Heart right ventricle (tissue), 16 donors: ENCODE data around the gene DNAH10. TPM values are rescaled to one million over a fixed set of nuclear protein-coding genes. Genes with fewer than 3 reads are reported as not detected.

Experiments used
- ATAC-seq, 8 donors: fragments of 200-7000 bp; cut with Tn5 transposase; one replicate each; pipeline ENCODE4 v1.9.1; 2020; ENCODE audit warnings: mild to moderate bottlenecking in 8 of 8, moderate library complexity in 8 of 8, moderate number of reproducible peaks in 1 of 8
- DNase-seq, 2 donors: peaks; one replicate each; pipeline ENCODE4 v3.0.0-alpha.2; 2020
- H3K27ac ChIP-seq, 10 donors: fragments of 200-600 bp; sonication (generic) in 2 of 10; one replicate each; pipeline versions ENCODE4 v1.5.0 to v1.8.0; 2020 to 2022; ENCODE audit warnings: mild to moderate bottlenecking in 3 of 10
- H3K27me3 ChIP-seq, 7 donors: fragments of 200-600 bp; one replicate each; pipeline ENCODE4 v1.8.0; 2021 to 2022; ENCODE audit warnings: mild to moderate bottlenecking in 2 of 7
- H3K36me3 ChIP-seq, 9 donors: fragments of 200-600 bp; sonication (generic) in 1 of 9; one replicate each; pipeline versions ENCODE4 v1.5.0 to v1.8.0; 2020 to 2022; ENCODE audit warnings: mild to moderate bottlenecking in 2 of 9
- H3K4me1 ChIP-seq, 9 donors: fragments of 200-600 bp; sonication (generic) in 1 of 9; one replicate each; pipeline versions ENCODE4 v1.5.0 to v1.8.0; 2020 to 2022; ENCODE audit warnings: mild to moderate bottlenecking in 4 of 9
- H3K4me3 ChIP-seq, 10 donors: fragments of 200-600 bp; sonication (generic) in 2 of 10; one replicate each; pipeline versions ENCODE4 v1.5.0 to v1.8.0; 2020 to 2022; ENCODE audit warnings: mild to moderate bottlenecking in 7 of 10, moderate library complexity in 2 of 10
- H3K9me3 ChIP-seq, 11 donors: fragments of 200-600 bp in 10 of 11; sonication (generic) in 2 of 11; one replicate each; pipeline versions ENCODE4 v1.5.0 to v1.8.0; 2013 to 2022; ENCODE audit warnings: mild to moderate bottlenecking in 2 of 11, control low read depth in 1 of 11, moderate library complexity in 1 of 11
- WGBS, 2 donors: extraction: QIAGEN DNeasy Blood & Tissue Kit; methylation state at CpG; one replicate each; pipeline ENCODE4 v1.1.7; 2013; ENCODE audit warnings: inconsistent platforms in 1 of 2; 5-methylcytosine and 5-hydroxymethylcytosine counted together
- intact Hi-C, 10 donors: fragments of 100-400 bp; cut with DNase I; formaldehyde crosslinking; loops; one replicate each; pipeline versions ENCODE4 v1.11.1 to v1.14.2; 2022
- polyA plus RNA-seq, 2 donors: library from polyadenylated mRNA; stranded (reverse); fragments of 200-250 nt; gene quantifications; one replicate each; pipeline ENCODE4 v1.2.3, GENCODE V29; 2013
- total RNA-seq, 10 donors: library from RNA; stranded (reverse); fragmentation: NEBNext Ultra II Directional in 3 of 10; extraction: Animal tissue kit (Norgen Biotek cat#: 25700) in 3 of 10; gene quantifications; one replicate each; pipeline versions ENCODE4 v1.2.1 to v1.2.4, GENCODE V29; 2021 to 2023
- TF ChIP-seq, protein P1 (sequence below), 9 donors: fragments of 200-600 bp; sonication (generic) in 2 of 9; IDR thresholded peaks; one replicate each; pipeline versions ENCODE4 v1.5.0 to v1.8.0; 2021 to 2022; ENCODE audit warnings: antibody characterized with exemption in 9 of 9, mild to moderate bottlenecking in 5 of 9, moderate library complexity in 1 of 9
- donor health status: Arrhythmogenic right ventricular cardiomyopathy.
- donor health status: ischemic (EF 13 %, LVEDD 7.1; RV severe dilation, severe dysfunction).
- donor health status: healthy with polysubstance abuse.
- donor health status: DM: no; HTN: yes; CAD: no.
- donor health status: DM: no; HTN: no; CAD: no.
- donor health status: ischemic (EF 25% LVEDD 6.9; RV normal size, moderate dysfunction).
- donor health status: ischemic (EF 25% LVEDD 5.7; RV mildly dilated, moderate dysfunction).
- donor health status: healthy.
- donor health status: DM: yes; HTN: yes; CAD: no.
- donor health status: Ischemic cardiomyopathy.
- donor health status: ischemic (EF 35%, LVEDD 5.7; RV mildly dilated, moderate dysfunction).
- donor health status: nonischemic (EF 11% LVEDD 7.7; RV severe dilation, severe dysfunction).
- donor health status: DM: yes; HTN: yes; CAD: no.
- donor health status: PGD.
- donor health status: ischemic (EF 29% LVEDD 5.4; RV normal size, mild dysfunction).
- donor health status: nonischemic (EF 23%, LVEDD 6.1; RV moderate dilation, normal function).

The DNAH10 gene
- total and polyA plus RNA-seq, 12 donors = 0.05 to 0.60 (median 0.09) TPM; not detected in 3

DNA sequence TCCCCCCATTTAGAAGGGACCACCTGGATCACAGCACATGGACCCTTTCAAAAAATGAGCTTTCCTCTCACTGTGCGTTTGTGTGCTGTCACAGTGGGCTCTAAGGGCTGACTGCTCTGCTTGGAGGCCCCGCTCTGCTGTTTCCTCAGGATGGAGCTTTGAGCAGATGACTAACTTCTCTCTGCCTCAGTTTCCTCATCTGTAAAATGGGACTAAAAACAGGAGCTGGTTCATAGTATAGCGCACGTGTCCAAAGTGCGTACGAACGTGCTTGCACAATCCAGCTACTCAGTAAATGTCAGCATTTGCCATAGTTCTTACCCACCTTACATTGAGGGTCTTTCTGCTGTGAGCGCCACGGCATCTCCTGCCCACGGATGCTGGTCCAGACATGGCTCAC, 12.7 kb upstream of the DNAH10 start:
- intact Hi-C loops = no loop called here
- no peak overlapping the region for H3K4me3 ChIP-seq
- H3K9me3 ChIP-seq = no peaks in the 10 kb centered on the region
- no peak for DNase-seq
- no peak for ATAC-seq
- peaks cover 0 to 11% (median 0%) of the 10 kb centered on the region in 9 donors for H3K4me1 ChIP-seq
- H3K36me3 ChIP-seq = peaks cover 0 to 99% (median 47%) of the 10 kb centered on the region in 9 donors
- TF ChIP-seq, protein P1, sequence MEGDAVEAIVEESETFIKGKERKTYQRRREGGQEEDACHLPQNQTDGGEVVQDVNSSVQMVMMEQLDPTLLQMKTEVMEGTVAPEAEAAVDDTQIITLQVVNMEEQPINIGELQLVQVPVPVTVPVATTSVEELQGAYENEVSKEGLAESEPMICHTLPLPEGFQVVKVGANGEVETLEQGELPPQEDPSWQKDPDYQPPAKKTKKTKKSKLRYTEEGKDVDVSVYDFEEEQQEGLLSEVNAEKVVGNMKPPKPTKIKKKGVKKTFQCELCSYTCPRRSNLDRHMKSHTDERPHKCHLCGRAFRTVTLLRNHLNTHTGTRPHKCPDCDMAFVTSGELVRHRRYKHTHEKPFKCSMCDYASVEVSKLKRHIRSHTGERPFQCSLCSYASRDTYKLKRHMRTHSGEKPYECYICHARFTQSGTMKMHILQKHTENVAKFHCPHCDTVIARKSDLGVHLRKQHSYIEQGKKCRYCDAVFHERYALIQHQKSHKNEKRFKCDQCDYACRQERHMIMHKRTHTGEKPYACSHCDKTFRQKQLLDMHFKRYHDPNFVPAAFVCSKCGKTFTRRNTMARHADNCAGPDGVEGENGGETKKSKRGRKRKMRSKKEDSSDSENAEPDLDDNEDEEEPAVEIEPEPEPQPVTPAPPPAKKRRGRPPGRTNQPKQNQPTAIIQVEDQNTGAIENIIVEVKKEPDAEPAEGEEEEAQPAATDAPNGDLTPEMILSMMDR (IDR thresholded peaks at IDR 0.05) = no peak
- H3K27me3 ChIP-seq = no peaks in the 10 kb centered on the region
- 98 to 99% methylated on average over 10 of the region's 10 CpGs for WGBS, 2 donors
- no peak overlapping the region for H3K27ac ChIP-seq

DNA sequence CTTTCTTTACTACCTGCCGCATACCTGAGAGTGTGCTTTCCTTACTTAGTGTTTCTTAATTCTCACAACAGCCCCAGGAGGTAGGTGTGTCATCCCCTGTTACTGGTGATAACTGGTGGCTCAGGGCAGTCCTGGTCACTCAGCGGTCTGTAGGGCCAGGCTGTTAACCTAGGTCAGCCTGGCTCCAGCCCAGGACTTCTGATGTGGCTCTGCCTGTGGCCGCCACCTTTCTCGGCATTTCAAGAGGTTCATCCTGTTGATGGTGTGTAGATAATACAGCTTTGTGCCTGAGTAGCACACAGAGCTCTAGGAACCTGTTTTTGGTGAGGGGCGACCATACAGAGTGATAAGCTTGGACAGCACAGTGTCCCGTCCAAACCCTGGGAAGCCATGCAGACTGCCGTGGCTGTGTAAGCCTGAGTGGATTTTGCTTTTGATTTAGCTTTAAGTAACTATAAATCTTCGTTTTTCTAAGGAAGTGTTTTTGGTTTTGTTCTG, 11.9 kb upstream of the DNAH10 start:
- no peak for DNase-seq
- Histone ChIP-seq H3K27ac (no peak overlapping the region), H3K4me3 (no peak overlapping the region), H3K36me3 (peaks cover 0 to 99% (median 48%) of the 10 kb centered on the region in 9 donors), H3K4me1 (peaks cover 0 to 11% (median 0%) of the 10 kb centered on the region in 9 donors), H3K27me3 (no peaks in the 10 kb centered on the region), H3K9me3 (no peaks in the 10 kb centered on the region)
- intact Hi-C loops = no loop called here
- TF ChIP-seq, protein P1 (IDR thresholded peaks at IDR 0.05) = no peak
- no peak for ATAC-seq
- WGBS, 2 donors = 92% methylated on average over 8 of the region's 8 CpGs

DNA sequence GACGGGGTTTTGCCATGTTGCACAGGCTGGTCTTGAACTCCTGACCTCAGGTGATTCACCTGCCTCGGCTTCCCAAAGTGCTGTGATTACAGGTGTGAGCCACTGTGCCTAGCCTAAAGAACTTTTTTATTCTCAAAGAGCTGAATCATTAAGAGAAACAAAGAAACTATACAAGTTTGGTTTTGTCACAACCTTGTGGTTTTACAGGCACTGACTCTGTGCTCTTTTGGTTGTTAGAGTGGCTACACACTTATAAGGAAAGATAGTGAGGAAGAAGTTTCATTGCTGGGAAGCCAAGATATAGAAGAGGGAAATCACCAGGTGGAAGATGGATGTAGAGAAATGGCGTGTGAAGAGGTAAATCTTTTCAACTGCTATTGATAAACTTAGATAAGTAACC, 10.1 kb upstream of the DNAH10 start:
- DNase-seq (no peak), ATAC-seq (no peak)
- intact Hi-C loops = no loop called here
- Histone ChIP-seq H3K9me3 (no peaks in the 10 kb centered on the region), H3K4me1 (peaks cover 0 to 11% (median 0%) of the 10 kb centered on the region in 9 donors), H3K27me3 (no peaks in the 10 kb centered on the region), H3K27ac (no peak overlapping the region), H3K4me3 (no peak overlapping the region), H3K36me3 (peaks cover 0 to 100% (median 48%) of the 10 kb centered on the region in 9 donors)
- TF ChIP-seq, protein P1 (IDR thresholded peaks at IDR 0.05) = no peak
- 97 to 98% methylated on average over 3 of the region's 3 CpGs for WGBS, 2 donors

DNA sequence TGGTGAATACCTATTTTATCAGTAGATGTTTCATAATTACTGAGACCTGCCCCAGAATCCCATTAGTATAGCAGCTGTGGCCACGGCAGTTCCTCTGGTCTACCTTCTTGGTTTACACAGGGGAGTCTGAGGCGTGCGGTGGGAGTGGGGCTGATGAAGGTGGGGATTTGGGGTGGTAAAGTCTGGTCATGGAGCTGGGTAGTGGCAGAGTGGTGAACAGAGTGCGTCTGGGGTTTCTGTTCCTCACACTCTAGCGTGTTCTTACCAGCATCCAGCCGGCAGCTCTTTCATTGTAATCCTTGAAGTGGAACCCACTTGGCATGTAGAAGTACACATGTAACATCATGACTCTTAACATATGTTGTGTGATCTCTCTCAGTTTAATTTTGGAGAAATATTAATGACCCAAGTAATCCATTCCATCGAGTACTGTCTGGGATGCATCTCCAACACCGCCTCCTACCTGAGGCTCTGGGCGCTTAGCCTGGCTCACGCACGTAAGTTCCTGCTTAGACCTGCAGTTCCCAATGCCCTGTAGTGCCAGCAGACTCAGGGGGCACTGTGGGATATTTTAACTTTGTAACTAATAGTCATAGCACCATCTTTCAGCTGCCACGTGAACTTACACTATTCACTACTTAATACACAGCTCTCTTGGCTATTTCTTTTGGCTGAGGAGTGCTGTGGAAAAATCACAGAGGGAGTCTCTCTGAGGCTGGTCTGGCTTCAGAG, 7.9 kb upstream of the DNAH10 start:
- WGBS, 2 donors = 97% methylated on average over 12 of the region's 12 CpGs
- TF ChIP-seq, protein P1 (IDR thresholded peaks at IDR 0.05) = no peak
- H3K27me3 ChIP-seq = no peaks in the 10 kb centered on the region
- H3K27ac ChIP-seq = no peak overlapping the region
- no peaks in the 10 kb centered on the region for H3K9me3 ChIP-seq
- no peak overlapping the region for H3K4me3 ChIP-seq
- ATAC-seq (no peak), DNase-seq (no peak)
- no peaks in the 10 kb centered on the region for H3K4me1 ChIP-seq
- intact Hi-C loops = no loop called here
- H3K36me3 ChIP-seq = peaks cover 0 to 100% (median 39%) of the 10 kb centered on the region in 9 donors
